ENCODE results near the gene OR5AC2. TPM values are rescaled to one million over a fixed set of nuclear protein-coding genes. Genes with fewer than 3 reads are reported as not detected.

Gene OR5AC2
- total RNA-seq, 2 experiments from 2014 or later, result not detected

GRCh38 chr3:98108162-98108561 is 21.2 kb downstream of the OR5AC2 start:
- Histone ChIP-seq H3K9me3 (ENCODE audit: control insufficient read depth in 1 of 2, insufficient read depth in 1 of 2, low read length in 2 of 2) (peaks cover 3 to 5% of the 10 kb centered on the region in 2 experiments), H3K27me3 (ENCODE audit: control insufficient read depth in 1 of 2, insufficient read depth in 2 of 2, low read length in 2 of 2) (peaks cover 0 to 3% of the 10 kb centered on the region in 2 experiments), H3K36me3 (ENCODE audit: insufficient read depth, low read length) (no peaks in the 10 kb centered on the region), H3K4me1 (ENCODE audit: insufficient read depth, low read length) (no peaks in the 10 kb centered on the region), H3K27ac (ENCODE audit: low read depth in 1 of 2, low read length in 2 of 2) (no peak overlapping the region), H3K4me3 (ENCODE audit: low read length) (no peak overlapping the region)
- intact Hi-C loops (cut with DNase I, micrococcal nuclease), result no loop called here
- Mint-ChIP-seq H3K9me3 (peaks cover 2% of the 10 kb centered on the region), H3K27me3 (no peaks in the 10 kb centered on the region), H3K4me3 (no peak overlapping the region), H3K27ac (no peak overlapping the region), H3K4me1 (ENCODE audit: low read depth) (no peaks in the 10 kb centered on the region), H3K36me3 (ENCODE audit: low read depth) (no peaks in the 10 kb centered on the region)
- ChIA-PET CTCF (no interaction called here), POLR2A (no interaction called here)
- no peak for DNase-seq
- no peak for TF ChIP-seq CTCF (IDR thresholded peaks at IDR 0.05)
- ATAC-seq (ENCODE audit: poor library complexity), result no peak

GRCh38 chr3:98109807-98110549 is 23.0 kb downstream of the OR5AC2 start:
- DNase-seq, result no peak
- CTCF ChIA-PET, result no interaction called here
- Histone ChIP-seq H3K36me3 (ENCODE audit: insufficient read depth, low read length) (no peaks in the 10 kb centered on the region), H3K27me3 (ENCODE audit: control insufficient read depth in 1 of 2, insufficient read depth in 2 of 2, low read length in 2 of 2) (no peaks in the 10 kb centered on the region), H3K4me1 (ENCODE audit: insufficient read depth, low read length) (no peaks in the 10 kb centered on the region), H3K4me3 (ENCODE audit: low read length) (no peak overlapping the region), H3K9me3 (ENCODE audit: control insufficient read depth in 1 of 2, insufficient read depth in 1 of 2, low read length in 2 of 2) (peaks cover 3 to 5% of the 10 kb centered on the region in 2 experiments), H3K27ac (ENCODE audit: low read depth in 1 of 2, low read length in 2 of 2) (no peak overlapping the region)
- no peak for TF ChIP-seq CTCF (IDR thresholded peaks at IDR 0.05)
- Mint-ChIP-seq H3K27me3 (peaks cover 5% of the 10 kb centered on the region), H3K27ac (no peak overlapping the region), H3K4me3 (no peak overlapping the region), H3K9me3 (peaks cover 2% of the 10 kb centered on the region), H3K36me3 (ENCODE audit: low read depth) (no peaks in the 10 kb centered on the region), H3K4me1 (ENCODE audit: low read depth) (no peaks in the 10 kb centered on the region)
- intact Hi-C loops (cut with DNase I, micrococcal nuclease), result no loop called here
- POLR2A ChIA-PET, result no interaction called here
- ATAC-seq (ENCODE audit: poor library complexity), result no peak

DNA sequence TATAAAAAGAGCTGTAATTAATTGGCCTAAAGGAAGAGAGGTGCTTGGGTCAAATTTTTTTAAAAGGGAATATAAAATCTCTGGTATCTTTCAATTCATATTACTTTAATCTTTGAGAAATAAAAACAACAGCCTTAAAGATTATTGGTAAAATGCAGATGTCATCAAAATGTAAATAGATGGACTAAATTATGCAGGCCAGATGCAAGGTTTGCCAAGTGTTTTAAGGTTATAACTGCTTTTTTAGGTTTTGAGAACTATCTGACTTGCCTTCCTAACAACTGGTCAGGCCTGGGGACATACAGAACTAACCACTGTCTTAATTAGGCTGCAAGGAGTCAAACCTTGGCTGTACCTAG is 23.6 kb downstream of the OR5AC2 start:
- Histone ChIP-seq H3K27me3 (ENCODE audit: control insufficient read depth in 1 of 2, insufficient read depth in 2 of 2, low read length in 2 of 2) (no peaks in the 10 kb centered on the region), H3K4me1 (ENCODE audit: insufficient read depth, low read length) (no peaks in the 10 kb centered on the region), H3K36me3 (ENCODE audit: insufficient read depth, low read length) (no peaks in the 10 kb centered on the region), H3K9me3 (ENCODE audit: control insufficient read depth in 1 of 2, insufficient read depth in 1 of 2, low read length in 2 of 2) (peaks cover 3 to 5% of the 10 kb centered on the region in 2 experiments), H3K27ac (ENCODE audit: low read depth in 1 of 2, low read length in 2 of 2) (no peak overlapping the region), H3K4me3 (ENCODE audit: low read length) (no peak overlapping the region)
- Mint-ChIP-seq H3K4me3 (no peak overlapping the region), H3K27ac (no peak overlapping the region), H3K27me3 (peaks cover 5% of the 10 kb centered on the region), H3K9me3 (peaks cover 2% of the 10 kb centered on the region), H3K4me1 (ENCODE audit: low read depth) (no peaks in the 10 kb centered on the region), H3K36me3 (ENCODE audit: low read depth) (no peaks in the 10 kb centered on the region)
- no peak for ATAC-seq (ENCODE audit: poor library complexity)
- no peak for DNase-seq
- intact Hi-C loops (cut with DNase I, micrococcal nuclease), result no loop called here
- POLR2A ChIA-PET, result no interaction called here
- no peak for TF ChIP-seq CTCF (IDR thresholded peaks at IDR 0.05)
- CTCF ChIA-PET, result no interaction called here
